ENCODE data around the gene FBXO40.

Gene FBXO40

DNA sequence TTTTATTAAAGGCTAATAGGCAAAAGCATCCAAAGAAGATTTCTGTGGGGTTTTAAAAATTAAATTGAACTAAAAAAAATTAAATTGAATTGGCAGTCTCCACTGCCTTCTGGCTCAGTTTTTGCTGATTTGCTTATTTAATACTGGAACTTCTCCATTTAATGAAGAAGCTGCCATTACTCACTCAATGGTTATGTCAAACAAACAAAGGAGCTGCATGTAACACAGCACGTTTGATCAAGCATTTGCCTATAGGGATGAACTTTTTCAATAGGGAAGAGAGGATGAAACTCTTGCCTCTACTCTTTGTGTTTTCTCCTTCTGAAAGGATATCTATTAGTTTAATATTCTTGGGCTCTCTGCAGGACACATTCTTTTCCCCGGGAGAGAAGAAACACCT, 72.3 kb downstream of the FBXO40 start:
- Mint-ChIP-seq H3K27me3 (no peaks in the 10 kb centered on the region), H3K4me3 (no peak overlapping the region), H3K27ac (no peak overlapping the region), H3K36me3 (peaks cover 28% of the 10 kb centered on the region), H3K4me1 (ENCODE audit: low read depth) (peaks cover 11% of the 10 kb centered on the region), H3K9me3 (ENCODE audit: low read depth) (no peaks in the 10 kb centered on the region)

DNA sequence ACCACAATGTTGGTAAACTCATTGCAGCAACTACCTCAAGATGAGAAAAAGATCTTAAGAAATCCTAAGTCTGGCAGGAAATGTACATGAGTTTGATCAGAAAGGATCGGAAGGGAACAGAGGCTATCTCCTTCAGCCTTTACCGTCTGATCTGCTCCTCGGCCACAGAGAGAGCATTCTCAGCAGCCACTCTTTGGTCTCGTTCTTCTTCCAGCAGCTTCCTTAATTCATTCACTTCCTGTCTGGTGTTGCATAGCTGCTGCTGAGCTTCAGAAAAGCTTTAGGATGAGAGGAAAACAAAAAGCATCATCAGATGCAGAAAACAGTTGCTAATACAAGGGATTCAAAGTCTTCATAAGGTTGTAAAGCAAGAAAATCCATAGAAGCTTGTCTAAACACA, 74.2 kb downstream of the FBXO40 start:
- Mint-ChIP-seq H3K36me3 (peaks cover 31% of the 10 kb centered on the region), H3K4me1 (ENCODE audit: low read depth) (no peaks in the 10 kb centered on the region), H3K27me3 (no peaks in the 10 kb centered on the region), H3K4me3 (no peak overlapping the region), H3K27ac (no peak overlapping the region), H3K9me3 (ENCODE audit: low read depth) (no peaks in the 10 kb centered on the region)

DNA sequence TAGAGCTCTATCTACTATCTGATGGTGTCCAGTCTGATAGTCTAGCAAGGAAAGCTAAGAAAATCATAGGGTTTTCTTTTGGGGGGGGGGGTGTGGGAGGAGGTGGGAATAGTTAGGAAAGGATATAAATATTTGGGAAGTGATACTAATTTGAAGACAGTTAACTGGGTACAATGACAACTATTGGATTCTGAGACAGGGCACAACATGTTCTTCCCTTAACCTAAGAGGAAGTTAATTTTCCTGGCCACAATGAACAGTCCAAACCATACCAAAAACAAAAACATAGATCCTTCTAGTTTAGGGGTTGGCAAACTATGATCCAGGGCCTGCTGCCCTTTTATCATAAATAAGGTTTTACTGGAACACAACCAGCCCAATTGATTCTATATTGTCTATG, 77.5 kb downstream of the FBXO40 start:
- no peaks in the 10 kb centered on the region for H3K9me3 Mint-ChIP-seq (ENCODE audit: low read depth)
- H3K4me1 Mint-ChIP-seq (ENCODE audit: low read depth): no peaks in the 10 kb centered on the region
- H3K36me3 Mint-ChIP-seq: peaks cover 31% of the 10 kb centered on the region

GRCh38 chr3:121677141-121677540, 84.0 kb downstream of the FBXO40 start:
- H3K36me3 Mint-ChIP-seq: peaks cover 27% of the 10 kb centered on the region
- no peaks in the 10 kb centered on the region for H3K4me1 Mint-ChIP-seq (ENCODE audit: low read depth)
- H3K27me3 Mint-ChIP-seq: no peaks in the 10 kb centered on the region

More for the DNA sequence above, 77.5 kb downstream of the FBXO40 start:
- Mint-ChIP-seq H3K27ac (no peak overlapping the region), H3K4me3 (no peak overlapping the region), H3K27me3 (no peaks in the 10 kb centered on the region)

More at GRCh38 chr3:121677141-121677540, 84.0 kb downstream of the FBXO40 start:
- H3K27ac Mint-ChIP-seq: no peak overlapping the region
- H3K4me3 Mint-ChIP-seq: no peak overlapping the region
- H3K9me3 Mint-ChIP-seq (ENCODE audit: low read depth): no peaks in the 10 kb centered on the region

Measured in activated naive CD8-positive, alpha-beta T cell (primary cell).